ENCODE data around the gene TSPAN3. TPM values are rescaled to one million over a fixed set of nuclear protein-coding genes. Genes with fewer than 3 reads are reported as not detected.

TSPAN3 gene
- total RNA-seq, 1 donor from 2014 or later, result 223 TPM

DNA sequence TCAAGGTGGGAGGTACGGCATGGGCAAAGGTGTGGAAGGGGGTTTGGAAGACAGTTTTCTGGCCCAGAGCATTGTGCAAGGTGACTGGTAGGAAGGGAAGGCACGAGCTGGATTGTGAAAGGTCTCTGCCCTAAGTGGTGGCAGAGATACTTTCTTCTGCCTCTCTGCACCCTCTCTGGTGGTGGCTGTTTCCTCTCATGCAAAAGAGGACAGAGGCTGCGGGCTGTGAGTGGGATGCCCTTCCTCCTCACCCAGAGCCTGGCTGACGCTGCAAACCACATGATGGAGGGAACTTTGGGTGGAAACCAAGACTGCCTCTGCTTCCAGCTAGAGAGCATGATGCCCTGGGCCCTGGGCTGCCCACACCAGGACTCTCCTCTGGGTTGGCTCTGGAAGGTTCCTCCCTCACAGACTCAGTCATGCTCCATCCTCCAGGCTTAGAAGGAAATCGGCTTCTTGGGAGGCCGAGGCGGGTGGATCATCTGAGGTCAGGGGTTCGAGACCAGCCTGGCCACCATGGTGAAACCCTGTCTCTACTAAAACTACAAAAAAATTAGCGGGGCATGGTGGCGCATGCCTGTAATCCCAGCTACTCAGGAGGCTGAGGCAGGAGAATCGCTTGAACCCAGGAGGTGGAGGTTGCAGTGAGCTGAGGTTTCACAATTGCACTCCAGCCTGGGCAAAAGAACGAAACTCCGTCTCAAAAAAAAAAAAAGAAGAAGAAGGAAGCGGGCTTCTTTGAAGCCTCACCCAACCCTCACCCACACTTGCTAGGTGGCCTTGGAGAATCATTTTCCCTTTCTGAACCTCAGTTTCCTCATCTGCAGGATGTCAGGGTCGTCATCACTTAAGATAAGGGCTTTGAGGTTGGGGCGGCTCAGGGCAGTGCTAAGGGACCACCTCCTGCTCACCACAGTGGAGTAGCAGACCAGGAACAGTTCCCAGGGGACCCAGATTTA is 67.7 kb downstream of the TSPAN3 start:
- H3K9me3 ChIP-seq (ENCODE audit: insufficient read depth, low read depth, low read length), result no peaks in the 10 kb centered on the region
- no peak overlapping the region for H2AFZ ChIP-seq (ENCODE audit: low read depth, low read length)
- H3K36me3 ChIP-seq (ENCODE audit: insufficient read depth, low read length), result no peaks in the 10 kb centered on the region
- Mint-ChIP-seq H3K4me1 (ENCODE audit: low read depth, unreplicated experiment) (no peaks in the 10 kb centered on the region), H3K4me3 (ENCODE audit: unreplicated experiment) (no peak overlapping the region), H3K9me3 (ENCODE audit: unreplicated experiment) (no peaks in the 10 kb centered on the region), H3K27me3 (ENCODE audit: low read depth, unreplicated experiment) (peaks cover 23% of the 10 kb centered on the region), H3K36me3 (ENCODE audit: low read depth, unreplicated experiment) (no peaks in the 10 kb centered on the region), H3K27ac (ENCODE audit: unreplicated experiment) (no peak overlapping the region)
- H3K4me1 ChIP-seq (ENCODE audit: insufficient read depth, low read length), result no peaks in the 10 kb centered on the region
- DNase-seq (ENCODE audit: low read depth) (no peak), FAIRE-seq (no peak)
- no peak overlapping the region for H3K4me3 ChIP-seq (ENCODE audit: insufficient read depth, low read depth, low read length)
- no peak overlapping the region for H3K4me2 ChIP-seq (ENCODE audit: low read length)
- H3K79me2 ChIP-seq (ENCODE audit: insufficient read depth, low read length), result no peaks in the 10 kb centered on the region
- no peaks in the 10 kb centered on the region for H4K20me1 ChIP-seq (ENCODE audit: insufficient read depth, low read length)
- H3K27me3 ChIP-seq (ENCODE audit: insufficient read depth, low read length), result no peaks in the 10 kb centered on the region
- H3K9ac ChIP-seq (ENCODE audit: low read length), result no peak overlapping the region
- no peak overlapping the region for H3K27ac ChIP-seq (ENCODE audit: low read depth, low read length)
- TF ChIP-seq, protein P1, sequence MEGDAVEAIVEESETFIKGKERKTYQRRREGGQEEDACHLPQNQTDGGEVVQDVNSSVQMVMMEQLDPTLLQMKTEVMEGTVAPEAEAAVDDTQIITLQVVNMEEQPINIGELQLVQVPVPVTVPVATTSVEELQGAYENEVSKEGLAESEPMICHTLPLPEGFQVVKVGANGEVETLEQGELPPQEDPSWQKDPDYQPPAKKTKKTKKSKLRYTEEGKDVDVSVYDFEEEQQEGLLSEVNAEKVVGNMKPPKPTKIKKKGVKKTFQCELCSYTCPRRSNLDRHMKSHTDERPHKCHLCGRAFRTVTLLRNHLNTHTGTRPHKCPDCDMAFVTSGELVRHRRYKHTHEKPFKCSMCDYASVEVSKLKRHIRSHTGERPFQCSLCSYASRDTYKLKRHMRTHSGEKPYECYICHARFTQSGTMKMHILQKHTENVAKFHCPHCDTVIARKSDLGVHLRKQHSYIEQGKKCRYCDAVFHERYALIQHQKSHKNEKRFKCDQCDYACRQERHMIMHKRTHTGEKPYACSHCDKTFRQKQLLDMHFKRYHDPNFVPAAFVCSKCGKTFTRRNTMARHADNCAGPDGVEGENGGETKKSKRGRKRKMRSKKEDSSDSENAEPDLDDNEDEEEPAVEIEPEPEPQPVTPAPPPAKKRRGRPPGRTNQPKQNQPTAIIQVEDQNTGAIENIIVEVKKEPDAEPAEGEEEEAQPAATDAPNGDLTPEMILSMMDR (IDR thresholded peaks at IDR 0.05; ENCODE audit: insufficient read depth, low read depth, low read length), result no peak
- TF ChIP-seq EZH2 (IDR thresholded peaks at IDR 0.05; ENCODE audit: insufficient read depth, low read length), result no peak

- Histone ChIP-seq H3K9me3 (ENCODE audit: insufficient read depth, low read depth, low read length) (no peaks in the 10 kb centered on the region), H3K4me1 (ENCODE audit: insufficient read depth, low read length) (no peaks in the 10 kb centered on the region), H3K4me2 (ENCODE audit: low read length) (no peak overlapping the region), H3K27ac (ENCODE audit: low read depth, low read length) (no peak overlapping the region), H3K36me3 (ENCODE audit: insufficient read depth, low read length) (no peaks in the 10 kb centered on the region), H3K4me3 (ENCODE audit: insufficient read depth, low read depth, low read length) (no peak overlapping the region), H2AFZ (ENCODE audit: low read depth, low read length) (no peak overlapping the region), H3K27me3 (ENCODE audit: insufficient read depth, low read length) (no peaks in the 10 kb centered on the region), H4K20me1 (ENCODE audit: insufficient read depth, low read length) (no peaks in the 10 kb centered on the region), H3K9ac (ENCODE audit: low read length) (no peak overlapping the region), H3K79me2 (ENCODE audit: insufficient read depth, low read length) (no peaks in the 10 kb centered on the region)
- peaks cover 21% of the 10 kb centered on the region for H3K27me3 Mint-ChIP-seq (ENCODE audit: low read depth, unreplicated experiment)
- no peak overlapping the region for H3K4me3 Mint-ChIP-seq (ENCODE audit: unreplicated experiment)
- TF ChIP-seq, protein P1 (IDR thresholded peaks at IDR 0.05; ENCODE audit: insufficient read depth, low read depth, low read length), result no peak
- TF ChIP-seq EZH2 (IDR thresholded peaks at IDR 0.05; ENCODE audit: insufficient read depth, low read length), result no peak
- H3K9me3 Mint-ChIP-seq (ENCODE audit: unreplicated experiment), result no peaks in the 10 kb centered on the region
- FAIRE-seq, result no peak
- no peak overlapping the region for H3K27ac Mint-ChIP-seq (ENCODE audit: unreplicated experiment)
- H3K4me1 Mint-ChIP-seq (ENCODE audit: low read depth, unreplicated experiment), result no peaks in the 10 kb centered on the region
- no peaks in the 10 kb centered on the region for H3K36me3 Mint-ChIP-seq (ENCODE audit: low read depth, unreplicated experiment)
- peak; percentile 12 for DNase-seq (ENCODE audit: low read depth)
Observed at GRCh38 chr15:77002436-77002835, 68.5 kb downstream of the TSPAN3 start.

DNA sequence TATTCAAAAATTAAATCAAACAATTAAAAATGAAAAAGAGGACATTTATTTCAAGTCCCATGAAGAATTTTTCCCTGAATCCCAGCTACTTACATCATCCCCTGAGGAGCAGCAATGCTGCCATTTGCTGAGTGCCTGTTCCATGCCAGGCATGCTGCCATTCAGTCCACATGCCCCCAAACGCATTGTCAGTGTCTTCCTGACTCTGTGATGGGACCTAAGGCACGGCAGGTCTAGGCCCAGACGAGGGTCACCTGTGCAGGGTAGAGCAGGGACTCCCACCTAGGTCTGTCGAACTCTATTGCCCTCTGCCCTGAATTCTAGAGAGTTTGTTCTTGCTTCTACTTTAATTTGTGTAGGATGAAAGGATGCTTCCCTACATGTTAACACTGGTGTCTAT is 68.9 kb downstream of the TSPAN3 start:
- H3K9ac ChIP-seq (ENCODE audit: low read length), result no peak overlapping the region
- H3K27ac ChIP-seq (ENCODE audit: low read depth, low read length), result no peak overlapping the region
- no peak for FAIRE-seq
- no peaks in the 10 kb centered on the region for H3K79me2 ChIP-seq (ENCODE audit: insufficient read depth, low read length)
- no peaks in the 10 kb centered on the region for H3K27me3 ChIP-seq (ENCODE audit: insufficient read depth, low read length)
- Mint-ChIP-seq H3K27me3 (ENCODE audit: low read depth, unreplicated experiment) (peaks cover 21% of the 10 kb centered on the region), H3K4me3 (ENCODE audit: unreplicated experiment) (no peak overlapping the region), H3K36me3 (ENCODE audit: low read depth, unreplicated experiment) (no peaks in the 10 kb centered on the region), H3K4me1 (ENCODE audit: low read depth, unreplicated experiment) (peaks cover 2% of the 10 kb centered on the region), H3K27ac (ENCODE audit: unreplicated experiment) (no peak overlapping the region), H3K9me3 (ENCODE audit: unreplicated experiment) (no peaks in the 10 kb centered on the region)
- H3K9me3 ChIP-seq (ENCODE audit: insufficient read depth, low read depth, low read length), result no peaks in the 10 kb centered on the region
- no peak overlapping the region for H2AFZ ChIP-seq (ENCODE audit: low read depth, low read length)
- no peak for TF ChIP-seq EZH2 (IDR thresholded peaks at IDR 0.05; ENCODE audit: insufficient read depth, low read length)
- TF ChIP-seq, protein P1 (IDR thresholded peaks at IDR 0.05; ENCODE audit: insufficient read depth, low read depth, low read length), result no peak
- H3K4me3 ChIP-seq (ENCODE audit: insufficient read depth, low read depth, low read length), result no peak overlapping the region
- no peak overlapping the region for H3K4me2 ChIP-seq (ENCODE audit: low read length)
- no peaks in the 10 kb centered on the region for H3K4me1 ChIP-seq (ENCODE audit: insufficient read depth, low read length)
- no peaks in the 10 kb centered on the region for H3K36me3 ChIP-seq (ENCODE audit: insufficient read depth, low read length)
- no peak for DNase-seq (ENCODE audit: low read depth)
- no peaks in the 10 kb centered on the region for H4K20me1 ChIP-seq (ENCODE audit: insufficient read depth, low read length)

Measured in astrocyte (in vitro differentiated cells and primary cell).